GM15510 (cell line): Measurements from ENCODE around the gene TMEM203.

Source experiments
- POLR2A ChIP-seq: IDR thresholded peaks from 3 replicates; pipeline ENCODE4 v1.6.1; 2011; ENCODE audit warnings: borderline replicate concordance; ENCODE audit not compliant: insufficient read length; ENCODE audit errors: extremely low read depth

The TMEM203 gene

DNA sequence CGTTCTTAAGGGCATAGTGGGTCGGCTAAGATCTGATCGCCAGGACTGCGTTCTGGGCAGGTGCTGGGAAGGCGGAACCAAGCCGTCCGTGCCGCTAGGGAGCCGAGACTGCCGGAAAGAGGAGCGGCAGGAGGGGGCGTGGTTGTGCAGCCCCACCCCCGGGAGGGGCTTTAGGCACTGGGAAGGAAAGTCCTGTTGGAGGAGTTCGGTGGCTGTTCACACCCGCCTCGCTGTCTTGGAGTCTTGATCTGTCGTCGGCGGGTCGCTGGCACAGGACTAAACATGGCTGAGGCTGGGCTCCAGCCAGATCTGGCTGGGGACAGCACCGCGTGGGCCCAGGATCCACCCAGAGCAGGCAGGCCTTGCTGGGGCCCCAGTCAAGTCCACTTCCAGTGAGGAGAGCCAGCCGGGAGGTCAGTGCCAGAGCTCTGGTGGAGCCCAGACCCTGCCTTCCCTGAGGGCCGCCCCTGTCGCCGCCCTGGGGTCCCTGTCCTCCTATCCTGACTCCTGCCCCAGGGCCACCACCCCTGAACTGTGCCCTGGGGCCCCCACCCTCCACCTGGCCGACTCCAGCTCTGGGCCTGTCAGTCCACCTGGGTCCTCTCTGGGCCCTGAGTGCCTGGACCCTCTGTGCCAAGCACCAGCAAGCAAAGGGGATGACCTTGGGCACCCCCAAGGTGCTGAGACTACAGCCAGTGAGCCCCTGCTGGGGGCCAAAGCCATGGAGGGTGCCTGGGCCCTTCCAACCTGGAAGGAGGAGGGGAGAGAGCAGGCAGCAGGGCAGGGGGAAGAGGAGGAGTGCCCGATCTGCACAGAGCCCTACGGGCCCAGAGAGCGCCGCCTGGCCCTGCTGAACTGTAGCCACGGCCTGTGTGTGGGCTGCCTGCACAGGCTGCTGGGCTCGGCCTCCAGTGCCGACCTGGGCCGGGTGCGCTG, 12.1 kb upstream of the TMEM203 start:
- no peak for TF ChIP-seq POLR2A

DNA sequence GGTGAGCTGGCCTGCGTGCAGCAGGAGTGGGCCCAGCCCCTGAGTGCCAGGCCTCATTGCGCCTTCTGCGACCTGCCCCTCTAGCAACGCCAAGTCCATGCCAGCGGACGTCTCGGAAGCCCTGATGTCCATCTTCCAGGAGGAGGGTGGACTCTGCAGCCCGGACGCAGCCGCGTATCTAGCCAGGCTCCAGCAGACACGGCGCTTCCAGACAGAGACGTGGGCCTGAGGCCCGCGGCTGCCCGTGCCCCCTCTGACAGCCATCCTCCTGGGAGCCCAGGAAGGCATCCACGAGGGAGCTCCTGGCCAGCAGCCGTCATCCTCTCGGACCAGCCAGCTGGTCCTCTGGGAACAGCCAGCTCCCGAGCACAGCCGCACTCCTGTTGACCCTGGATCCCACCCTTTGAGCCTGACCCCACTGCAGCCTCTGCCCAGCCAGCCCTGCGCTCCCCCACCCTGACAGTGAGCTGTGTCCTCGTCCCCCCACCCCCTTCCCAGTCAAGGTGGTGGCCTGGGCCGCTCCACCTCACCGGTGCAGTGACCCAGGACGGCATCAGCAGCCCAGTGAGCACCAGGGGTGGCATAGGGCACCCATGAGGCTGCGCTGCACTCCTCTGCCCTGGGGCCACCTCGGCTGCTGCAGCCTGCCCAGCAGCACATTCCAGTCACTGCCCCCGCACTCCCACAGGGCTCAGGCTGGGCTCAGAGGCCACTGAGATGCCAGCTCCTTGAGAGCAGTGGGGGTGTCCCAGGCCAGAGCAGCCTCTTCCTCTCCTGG, 10.9 kb upstream of the TMEM203 start:
- TF ChIP-seq POLR2A = no peak

DNA sequence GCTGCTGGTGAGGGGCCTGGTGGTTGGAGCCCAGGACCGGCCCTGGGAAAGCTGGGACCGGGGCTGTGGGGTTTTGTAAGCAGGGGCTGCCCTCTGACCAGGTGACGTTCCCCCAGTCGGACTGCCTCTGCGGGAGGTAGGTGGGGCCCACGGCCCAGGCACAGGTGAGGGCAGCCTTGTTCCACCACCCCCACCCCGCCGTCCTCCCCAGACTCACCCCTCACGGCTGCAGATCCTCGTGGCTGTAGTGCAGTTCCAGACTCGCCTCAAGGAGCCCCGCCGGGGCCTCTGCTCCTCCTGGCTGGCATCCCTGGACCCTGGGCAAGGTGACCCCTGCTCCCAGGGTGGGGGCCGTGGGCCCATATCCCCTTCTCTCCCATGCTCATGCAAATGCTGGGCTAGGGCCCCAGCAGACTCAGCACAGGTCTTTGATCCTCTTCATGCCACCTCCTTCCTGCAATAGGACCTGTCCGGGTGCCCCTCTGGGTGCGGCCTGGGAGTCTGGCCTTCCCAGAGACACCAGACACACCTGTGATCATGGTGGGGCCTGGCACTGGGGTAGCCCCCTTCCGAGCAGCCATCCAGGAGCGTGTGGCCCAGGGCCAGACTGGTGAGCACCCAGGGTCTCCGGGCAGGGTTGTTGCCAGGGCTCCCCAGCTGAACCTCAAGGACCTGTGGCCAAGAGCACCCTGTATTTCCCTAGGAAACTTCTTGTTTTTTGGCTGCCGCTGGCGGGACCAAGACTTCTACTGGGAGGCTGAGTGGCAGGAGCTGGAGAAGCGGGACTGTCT, 9.9 kb upstream of the TMEM203 start:
- TF ChIP-seq POLR2A = no peak

DNA sequence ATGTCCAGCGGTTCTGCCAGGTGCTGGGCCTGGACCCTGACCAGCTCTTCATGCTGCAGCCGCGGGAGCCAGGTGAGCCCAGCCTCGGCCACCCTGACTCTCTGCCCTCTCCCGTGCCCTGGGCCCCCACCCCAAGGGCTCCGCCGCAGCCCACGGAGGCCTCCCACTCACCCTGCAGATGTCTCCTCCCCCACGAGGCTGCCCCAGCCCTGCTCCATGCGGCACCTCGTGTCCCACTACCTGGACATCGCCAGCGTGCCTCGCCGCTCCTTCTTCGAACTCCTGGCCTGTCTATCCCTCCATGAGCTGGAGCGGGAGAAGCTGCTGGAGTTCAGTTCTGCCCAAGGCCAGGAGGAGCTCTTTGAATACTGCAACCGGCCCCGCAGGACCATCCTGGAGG, 9.2 kb upstream of the TMEM203 start:
- TF ChIP-seq POLR2A = no peak

DNA sequence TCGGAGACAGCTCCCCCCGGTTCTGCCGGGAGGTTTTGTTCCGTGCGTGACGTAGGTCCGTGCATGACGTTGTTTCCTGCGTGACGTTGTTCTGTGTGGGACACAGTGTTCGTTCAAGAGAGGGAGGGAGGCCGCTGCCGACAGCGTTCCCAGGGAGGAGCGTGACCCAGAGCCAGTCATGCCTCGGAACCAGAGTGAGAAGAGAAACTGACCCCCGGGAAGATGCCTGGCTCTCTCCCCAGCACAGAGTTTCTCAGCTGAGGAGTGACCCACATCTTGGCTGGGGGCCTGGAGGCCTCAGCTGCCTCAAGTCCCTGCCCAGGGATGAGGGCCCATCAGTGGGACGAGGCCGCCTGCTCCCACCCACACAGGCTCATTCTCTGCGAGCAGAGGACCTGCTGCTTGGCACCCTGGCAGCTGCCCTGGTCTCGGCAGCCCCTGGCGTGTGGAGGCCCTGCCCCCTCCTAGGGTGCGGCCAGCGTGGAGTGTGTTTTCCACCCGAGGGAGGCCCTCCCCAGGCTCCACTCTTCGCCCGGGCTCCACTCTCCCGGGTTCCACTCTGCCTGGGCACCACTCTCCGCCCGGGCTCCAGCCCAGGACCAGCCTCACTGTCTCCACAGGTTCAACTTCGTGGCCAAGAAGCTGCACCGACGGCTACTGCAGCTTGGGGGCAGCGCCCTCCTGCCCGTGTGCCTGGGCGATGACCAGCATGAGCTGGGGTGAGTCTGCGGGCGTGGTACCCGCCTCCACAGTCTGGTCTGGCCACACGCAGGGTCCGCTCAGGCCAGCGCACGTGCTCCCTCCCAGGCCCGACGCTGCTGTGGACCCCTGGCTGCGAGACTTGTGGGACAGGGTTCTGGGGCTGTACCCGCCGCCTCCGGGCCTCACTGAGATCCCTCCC, 8.0 kb upstream of the TMEM203 start:
- TF ChIP-seq POLR2A = no peak

DNA sequence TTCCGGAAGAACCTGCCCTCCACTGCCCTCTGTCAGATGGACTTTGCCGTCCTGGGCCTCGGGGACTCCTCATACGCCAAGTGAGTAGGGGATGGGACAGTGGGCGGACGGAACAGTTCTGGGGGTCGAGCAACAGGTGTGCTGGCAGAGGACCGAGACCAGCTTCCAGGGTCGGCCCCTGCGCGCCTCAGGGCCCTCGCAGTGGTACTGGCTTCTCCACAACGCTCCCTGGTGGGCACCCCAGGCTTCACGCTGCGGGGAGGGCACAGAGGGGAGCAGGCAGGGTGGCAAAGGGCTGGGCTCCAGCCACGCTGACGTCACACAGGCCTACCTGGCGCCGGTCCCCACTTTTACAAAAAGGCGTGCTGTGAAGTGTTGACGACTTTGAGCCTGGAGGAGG, 7.1 kb upstream of the TMEM203 start:
- TF ChIP-seq POLR2A = no peak

DNA sequence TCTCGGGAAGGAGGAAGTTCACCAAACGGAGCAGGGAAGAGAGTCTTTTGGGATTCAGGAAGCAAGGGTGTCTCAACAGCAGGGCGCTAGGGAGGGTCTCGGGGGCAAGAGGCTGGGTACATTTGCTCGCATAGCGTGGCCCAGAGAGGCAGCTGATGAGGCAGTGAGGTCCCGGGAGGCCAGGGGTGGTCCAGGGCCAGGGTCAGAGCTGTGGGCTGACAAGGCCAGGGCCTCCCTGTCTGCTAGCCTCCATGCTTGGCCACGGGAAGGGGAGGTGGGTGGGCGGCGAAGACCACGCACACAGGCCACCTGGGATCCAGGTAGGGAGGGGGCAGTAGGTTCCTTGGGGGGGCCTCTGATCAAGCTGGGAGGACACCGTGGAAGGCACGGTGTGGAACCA, 6.1 kb upstream of the TMEM203 start:
- no peak for TF ChIP-seq POLR2A

DNA sequence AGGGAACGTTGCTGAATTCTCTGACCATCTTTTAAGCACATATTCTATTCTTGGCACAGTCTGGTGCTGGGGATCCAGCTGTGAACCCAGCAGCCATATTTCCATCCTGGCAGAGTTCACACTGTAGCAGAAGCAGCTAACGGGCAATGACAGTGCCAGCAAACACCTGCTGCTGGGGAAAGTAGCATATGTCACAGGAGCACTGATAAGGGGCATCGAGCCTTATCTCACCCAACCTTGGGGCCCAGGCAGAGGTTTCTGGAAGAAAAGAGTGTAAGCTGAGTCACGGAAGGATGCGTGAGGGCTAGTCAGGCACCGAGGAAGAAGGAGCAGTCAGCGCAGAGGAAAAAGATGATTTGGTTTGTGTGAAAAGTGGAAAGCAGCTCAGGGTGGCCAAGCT, 1.2 kb upstream of the TMEM203 start:
- no peak for TF ChIP-seq POLR2A

DNA sequence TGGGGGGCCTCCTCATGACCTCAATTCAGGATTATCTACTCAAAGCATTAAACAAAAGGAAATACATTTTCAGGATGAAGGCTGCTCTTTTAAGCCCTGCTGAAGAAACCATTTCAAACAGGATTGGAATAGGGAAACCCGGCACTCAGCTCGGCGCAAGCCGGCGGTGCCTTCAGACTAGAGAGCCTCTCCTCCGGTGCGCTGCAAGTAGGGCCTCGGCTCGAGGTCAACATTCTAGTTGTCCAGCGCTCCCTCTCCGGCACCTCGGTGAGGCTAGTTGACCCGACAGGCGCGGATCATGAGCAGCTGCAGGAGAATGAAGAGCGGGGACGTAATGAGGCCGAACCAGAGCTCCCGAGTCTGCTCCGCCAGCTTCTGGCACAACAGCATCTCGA, 720 bp downstream of the TMEM203 start:
- no peak for TF ChIP-seq POLR2A

DNA sequence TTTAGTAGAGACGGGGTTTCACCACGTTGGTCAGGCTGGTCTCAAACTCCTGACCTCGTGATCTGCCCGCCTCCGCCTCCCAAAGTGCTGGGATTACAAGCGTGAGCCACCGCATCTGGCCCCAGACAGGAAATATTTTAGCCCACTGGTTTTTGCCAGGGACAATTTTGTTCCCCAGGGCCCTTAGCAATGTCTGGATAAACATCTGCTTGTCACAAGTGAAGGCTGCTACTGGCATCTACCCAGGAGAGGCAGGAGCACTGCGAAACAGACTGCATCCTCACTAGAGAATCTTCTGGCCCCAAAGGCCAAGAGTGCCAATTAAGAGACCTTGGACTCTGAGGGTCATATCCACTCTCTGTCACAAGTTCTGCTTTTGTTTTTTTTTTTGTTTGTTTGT, 2.5 kb downstream of the TMEM203 start:
- TF ChIP-seq POLR2A = no peak

DNA sequence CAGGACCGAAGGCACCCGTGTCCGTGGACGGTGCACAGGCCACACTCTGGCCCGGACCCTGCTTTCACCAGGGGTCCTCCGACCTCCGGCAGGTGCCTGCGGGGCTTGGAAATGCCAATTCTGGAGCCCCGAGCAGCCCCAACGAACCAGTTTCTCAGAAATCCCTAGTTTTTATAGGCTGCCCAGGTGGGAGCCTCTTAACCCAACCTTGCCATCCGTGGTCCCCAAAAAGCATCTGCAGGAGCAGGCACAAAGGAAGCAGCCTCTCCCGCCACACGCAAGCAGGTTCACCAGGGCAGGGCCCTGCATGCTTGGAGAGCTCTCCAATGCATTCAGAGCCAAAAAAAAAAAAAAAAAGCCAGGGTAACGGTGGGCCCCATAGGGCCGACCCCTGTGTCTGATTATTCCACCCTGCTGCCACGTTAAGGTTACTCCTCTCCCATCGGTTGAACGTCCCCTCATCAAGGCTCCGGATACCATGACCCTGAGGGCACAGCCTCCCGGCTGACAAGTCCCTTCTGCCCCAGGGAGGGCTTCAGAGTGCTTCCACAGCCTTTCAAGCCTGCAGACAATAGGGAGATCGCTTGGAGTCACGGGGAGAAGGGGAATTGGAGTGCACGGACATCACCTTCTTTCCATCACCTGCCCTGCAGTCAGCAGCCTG, 4.1 kb downstream of the TMEM203 start:
- TF ChIP-seq POLR2A = no peak

DNA sequence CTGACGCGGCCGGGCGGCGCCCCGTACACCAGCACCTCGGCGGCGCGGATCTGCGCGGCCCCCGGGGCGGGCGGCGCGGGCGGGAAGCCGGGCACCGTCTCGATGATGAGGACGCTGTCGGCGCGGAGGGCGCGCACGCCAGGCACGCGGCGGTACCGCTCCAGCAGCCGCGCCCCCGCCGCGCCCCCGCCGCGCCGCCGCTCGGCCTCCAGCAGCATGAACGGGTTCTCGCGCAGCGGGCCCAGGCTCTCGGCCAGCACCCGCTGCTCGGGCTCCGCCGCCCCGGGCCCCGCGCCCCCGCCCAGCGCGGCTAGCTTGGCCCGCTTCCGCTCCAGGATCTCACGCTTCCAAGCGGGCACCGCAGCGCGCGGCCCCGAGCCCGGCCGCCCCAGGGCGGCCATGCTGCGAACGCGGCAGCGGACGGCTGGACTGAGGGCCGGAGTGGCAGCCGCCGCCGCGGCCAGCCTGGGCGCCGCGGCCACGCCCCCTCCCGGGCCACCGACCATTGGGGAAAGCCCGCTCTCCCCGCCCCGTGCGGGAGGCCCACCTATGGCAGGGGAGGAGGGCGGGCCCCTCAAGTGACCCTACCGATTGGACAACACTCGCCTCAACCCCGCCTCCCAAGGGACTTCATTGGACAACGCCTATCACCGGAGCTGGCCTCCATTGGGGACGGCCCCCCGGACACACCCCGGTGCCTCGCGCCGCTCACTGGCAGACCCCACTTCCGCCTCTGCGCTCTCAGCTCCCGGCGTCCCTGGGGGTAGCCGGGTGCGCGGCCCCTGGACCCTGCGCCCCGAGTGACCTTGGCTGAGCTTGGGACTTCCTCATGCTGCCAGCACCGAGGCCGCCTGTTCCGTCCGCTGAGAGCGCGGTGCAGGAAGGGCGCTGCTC, 4.9 kb downstream of the TMEM203 start, which contains the start of gene TPRN:
Gene TPRN, minus strand, starts transcription at position 431 of the 894 bp plus-strand sequence. Its CDS starts 30 bp downstream, at position 401.
- peak; percentile 94 for TF ChIP-seq POLR2A

DNA sequence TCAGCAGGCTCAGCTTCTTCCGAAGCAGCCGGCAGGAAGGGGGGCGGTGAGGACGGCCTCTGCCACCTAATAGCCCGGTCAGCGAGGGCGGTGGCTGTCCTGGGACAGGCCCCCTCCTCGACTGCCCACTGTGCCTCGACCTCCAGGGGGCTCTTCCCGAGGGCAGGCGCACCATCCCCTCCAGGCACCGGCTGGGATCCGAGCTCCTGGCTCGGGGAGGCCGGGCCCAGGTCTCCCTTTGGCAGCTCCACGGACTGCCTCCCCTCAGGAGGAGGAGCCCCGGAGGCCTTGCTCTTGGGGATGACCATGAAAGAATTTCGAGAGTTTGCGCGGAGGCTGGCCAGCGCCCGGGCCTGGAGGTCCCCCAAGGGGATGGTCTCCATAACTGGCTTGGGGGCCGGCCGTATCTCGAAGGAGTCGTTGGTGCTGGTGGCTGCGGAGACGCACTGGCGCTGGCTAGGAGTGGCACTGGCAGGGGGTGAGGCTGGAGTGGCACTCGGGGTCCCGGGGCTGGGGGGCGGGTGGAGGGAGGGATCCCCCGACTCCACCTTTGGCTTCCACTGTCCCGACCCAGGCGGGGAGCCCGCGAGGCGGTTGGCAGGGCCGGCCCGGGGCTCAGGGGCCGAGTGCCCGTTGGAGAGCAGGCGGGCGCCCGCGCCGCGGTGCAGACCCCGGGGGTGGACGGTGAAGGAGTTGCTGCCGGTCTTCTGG, 5.9 kb downstream of the TMEM203 start:
- TF ChIP-seq POLR2A = no peak

DNA sequence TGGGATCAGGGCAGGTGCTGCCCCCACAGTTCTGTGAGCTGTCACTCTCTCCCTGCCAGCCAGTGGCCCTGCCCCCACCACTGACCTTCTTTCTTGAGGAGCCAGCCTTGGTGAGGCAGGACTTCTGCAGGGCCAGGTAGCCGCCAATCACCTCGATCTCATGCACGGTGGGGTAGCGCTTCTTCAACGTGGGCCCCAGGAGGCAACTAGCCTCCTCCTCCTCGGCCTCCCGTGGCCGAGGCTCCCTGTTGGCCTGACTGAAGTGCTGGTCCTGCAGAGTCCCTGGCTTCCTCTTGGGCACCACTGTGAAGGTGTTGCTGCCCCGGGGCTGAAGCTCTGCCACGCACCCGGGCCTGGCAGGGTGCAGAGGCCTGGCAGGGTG, 6.6 kb downstream of the TMEM203 start:
- no peak for TF ChIP-seq POLR2A
